Calu3 (cell line): ENCODE data around the gene IRX1. TPM values are rescaled to one million over a fixed set of nuclear protein-coding genes. Genes with fewer than 3 reads are reported as not detected.

ENCODE experiments used
- Bru-seq: library from RNA; stranded (reverse); fragments of 400-500 nt; gene quantifications from one replicate; lab custom pipeline; 2021; lab: Mats Ljungman, UMichigan
- BruChase-seq, 2 experiments: library from RNA; stranded (reverse); fragments of 400-500 nt; gene quantifications; one replicate each; lab custom pipeline; 2021; lab: Mats Ljungman, UMichigan
- BruUV-seq: library from RNA; stranded (reverse); fragments of 400-500 nt; replicated peaks from 2 replicates; lab custom pipeline; 2021; lab: Mats Ljungman, UMichigan
- CTCF ChIA-PET: fragments of 300-600 bp; sonication (Branson Sonifier 250); formaldehyde crosslinking; loops from one replicate; lab custom pipeline; 2022; ENCODE audit warnings: antibody characterized with exemption; lab: Charles Lee
- DNase-seq: peaks from one replicate; pipeline ENCODE4 v3.0.0; 2022
- H3K27ac Mint-ChIP-seq: one replicate; pipeline ENCODE4 v1.8.0; 2022; ENCODE audit warnings: mixed read lengths; ENCODE audit not compliant: unreplicated experiment
- H3K27me3 Mint-ChIP-seq: one replicate; pipeline ENCODE4 v1.8.0; 2022; ENCODE audit warnings: mixed read lengths; ENCODE audit not compliant: unreplicated experiment
- H3K36me3 Mint-ChIP-seq: one replicate; pipeline ENCODE4 v1.8.0; 2022; ENCODE audit warnings: mild to moderate bottlenecking, moderate library complexity, mixed read lengths; ENCODE audit not compliant: insufficient read depth, unreplicated experiment
- H3K4me1 Mint-ChIP-seq: one replicate; pipeline ENCODE4 v1.8.0; 2022; ENCODE audit warnings: mild to moderate bottlenecking, low read depth, mixed read lengths; ENCODE audit not compliant: unreplicated experiment
- H3K4me3 Mint-ChIP-seq: one replicate; pipeline ENCODE4 v1.8.0; 2022; ENCODE audit warnings: mild to moderate bottlenecking, low read depth, moderate library complexity, mixed read lengths; ENCODE audit not compliant: unreplicated experiment
- H3K9me3 Mint-ChIP-seq: one replicate; pipeline ENCODE4 v1.8.0; 2022; ENCODE audit warnings: low read depth, mixed read lengths; ENCODE audit not compliant: unreplicated experiment
- CTCF ChIP-seq: fragments of 200-600 bp; IDR thresholded peaks from one replicate; pipeline ENCODE4 v1.8.0; 2022; ENCODE audit warnings: antibody characterized with exemption; ENCODE audit not compliant: unreplicated experiment
- intact Hi-C: fragments of 100-400 bp; cut with micrococcal nuclease; formaldehyde crosslinking; loops from one replicate; pipeline ENCODE4 v1.10.0; 2022; ENCODE audit not compliant: unreplicated experiment
- long read RNA-seq: library from polyadenylated mRNA; stranded (forward); transcript quantifications from one replicate; pipeline ENCODE4 v2.0.0, GENCODE V29; 2022
- total RNA-seq: library from RNA; stranded (reverse); gene quantifications from 2 replicates; pipeline ENCODE4 v1.2.3, GENCODE V29; 2022

IRX1 gene
- total RNA-seq (not detected in 2 replicates), Bru-seq, nascent RNA (not detected), BruChase-seq, experiment 1, labeled RNA remaining after a 6-hour chase (not detected), BruChase-seq, experiment 2, labeled RNA remaining after a 2-hour chase (not detected)
- long read RNA-seq = 0 reads

GRCh38 chr5:3595006-3595961 lies at the start of gene IRX1:
IRX1 (plus strand) TSS chr5:3595832; CDS start chr5:3596106, 274 bp downstream.
- Mint-ChIP-seq H3K4me3 (no peak within 1 kb of the TSS), H3K27ac (no peak within 1 kb of the TSS), H3K36me3 (no peaks in the 10 kb centered on the region), H3K27me3 (no peaks in the 10 kb centered on the region), H3K9me3 (peaks cover 7% of the 10 kb centered on the region), H3K4me1 (no peaks in the 10 kb centered on the region)
- no TSS peak for BruUV-seq
- intact Hi-C loops = no loop called here
- no peak for DNase-seq
- no peak for TF ChIP-seq CTCF
- CTCF ChIA-PET = no interaction called here

DNA sequence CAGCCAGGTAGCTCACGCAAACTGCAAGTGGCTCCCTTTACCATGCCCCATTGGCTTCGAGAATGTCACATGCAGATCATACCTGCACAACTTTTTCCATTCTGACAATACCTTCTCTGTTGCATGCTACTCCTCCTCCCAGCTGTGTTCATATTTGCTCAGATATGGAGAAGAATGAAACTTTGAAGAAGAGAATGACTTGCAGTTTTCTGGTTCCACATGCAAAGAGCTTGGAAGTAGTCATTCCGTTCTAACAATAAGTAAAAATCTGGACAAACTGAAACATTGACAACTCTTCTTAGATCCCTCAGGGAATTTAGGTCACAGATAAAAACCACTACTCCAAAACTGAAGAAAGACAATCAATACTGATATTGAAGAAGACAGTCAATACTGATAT lies 49.6 kb upstream of the IRX1 start:
- Mint-ChIP-seq H3K4me3 (no peak overlapping the region), H3K36me3 (no peaks in the 10 kb centered on the region), H3K27me3 (no peaks in the 10 kb centered on the region), H3K9me3 (peaks cover 8% of the 10 kb centered on the region), H3K27ac (no peak overlapping the region), H3K4me1 (no peaks in the 10 kb centered on the region)
- CTCF ChIA-PET = no interaction called here
- no peak for TF ChIP-seq CTCF
- intact Hi-C loops = no loop called here
- no TSS peak for BruUV-seq
- no peak for DNase-seq

DNA sequence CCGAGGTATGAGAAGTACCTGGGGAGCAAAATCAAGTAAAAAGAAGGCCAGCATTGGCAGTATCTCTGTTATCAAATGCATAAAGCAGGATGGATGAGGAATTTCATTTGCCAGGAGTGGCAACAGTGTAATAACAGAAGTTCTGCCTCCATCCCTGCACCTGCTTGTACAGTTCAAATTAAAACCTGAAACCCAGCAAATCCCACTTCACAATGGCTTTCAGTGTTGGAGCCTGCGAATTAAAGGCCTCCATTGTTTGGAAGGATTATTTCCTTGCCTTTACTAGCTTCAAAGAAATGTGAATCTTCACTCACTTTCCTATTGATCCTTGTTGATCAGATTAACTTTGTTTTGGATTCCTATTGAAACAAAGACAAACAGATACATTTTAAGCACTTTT lies 31.5 kb upstream of the IRX1 start:
- H3K4me1 Mint-ChIP-seq = no peaks in the 10 kb centered on the region
- BruUV-seq = no TSS peak
- H3K27ac Mint-ChIP-seq = no peak overlapping the region
- no peaks in the 10 kb centered on the region for H3K27me3 Mint-ChIP-seq
- no peak for DNase-seq
- no peak overlapping the region for H3K4me3 Mint-ChIP-seq
- TF ChIP-seq CTCF = no peak
- H3K9me3 Mint-ChIP-seq = peaks cover 18% of the 10 kb centered on the region
- CTCF ChIA-PET = no interaction called here
- intact Hi-C loops = no loop called here
- no peaks in the 10 kb centered on the region for H3K36me3 Mint-ChIP-seq

DNA sequence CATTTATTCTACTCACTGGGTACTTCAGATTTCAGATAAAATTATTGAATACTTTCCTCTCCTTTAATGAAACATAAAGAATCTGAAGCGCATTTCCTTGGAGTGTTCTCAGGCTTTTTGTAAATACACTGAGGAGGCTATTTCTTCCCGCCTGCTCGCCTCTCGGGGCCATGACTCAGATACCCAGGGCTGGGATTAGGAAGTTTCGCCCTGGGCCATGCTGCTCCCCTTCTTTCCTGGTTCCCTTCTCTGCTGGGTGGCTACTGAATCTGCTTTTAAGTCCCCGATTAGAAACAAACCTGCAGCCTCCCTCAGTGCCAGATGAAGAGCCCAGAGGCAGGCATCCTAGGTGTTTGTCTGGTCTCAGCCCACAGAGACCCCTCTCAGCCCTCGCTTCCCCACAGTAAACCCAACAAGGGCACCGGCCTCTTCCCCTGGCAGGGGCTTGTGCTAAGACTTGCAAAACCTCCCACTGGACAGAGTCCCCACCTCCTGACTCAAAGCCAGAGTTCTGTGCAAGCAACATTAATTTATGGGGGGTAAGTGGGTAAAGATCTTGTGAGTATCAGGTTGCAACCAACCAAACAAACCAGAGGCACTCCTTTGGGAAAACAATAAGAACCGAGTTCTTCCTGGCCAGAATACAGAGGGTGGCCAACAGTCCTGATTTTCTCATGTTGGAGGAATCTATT lies 30.7 kb upstream of the IRX1 start:
- Mint-ChIP-seq H3K4me1 (no peaks in the 10 kb centered on the region), H3K9me3 (peaks cover 22% of the 10 kb centered on the region), H3K4me3 (no peak overlapping the region), H3K27ac (no peak overlapping the region), H3K36me3 (no peaks in the 10 kb centered on the region), H3K27me3 (no peaks in the 10 kb centered on the region)
- intact Hi-C loops = no loop called here
- BruUV-seq = no TSS peak
- no peak for TF ChIP-seq CTCF
- CTCF ChIA-PET = no interaction called here
- no peak for DNase-seq
